Choroid plexus epithelial cell (primary cell): ENCODE data around the gene GMPS.

Experiments
- DNase-seq: peaks from one replicate; pipeline ENCODE4 v3.0.0-alpha.2; 2010; ENCODE audit warnings: low read depth
- H3K4me3 ChIP-seq: 2 replicates; pipeline ENCODE4 v1.5.1; 2011; ENCODE audit warnings: low read depth, mild to moderate bottlenecking, control low read depth, low read length, moderate library complexity
- TF ChIP-seq, protein P1 (sequence below): conservative IDR thresholded peaks from 2 replicates; pipeline ENCODE4 v1.5.1; 2011; ENCODE audit warnings: low read depth, mild to moderate bottlenecking, control low read depth, inconsistent platforms, low read length, moderate library complexity

The GMPS gene

DNA sequence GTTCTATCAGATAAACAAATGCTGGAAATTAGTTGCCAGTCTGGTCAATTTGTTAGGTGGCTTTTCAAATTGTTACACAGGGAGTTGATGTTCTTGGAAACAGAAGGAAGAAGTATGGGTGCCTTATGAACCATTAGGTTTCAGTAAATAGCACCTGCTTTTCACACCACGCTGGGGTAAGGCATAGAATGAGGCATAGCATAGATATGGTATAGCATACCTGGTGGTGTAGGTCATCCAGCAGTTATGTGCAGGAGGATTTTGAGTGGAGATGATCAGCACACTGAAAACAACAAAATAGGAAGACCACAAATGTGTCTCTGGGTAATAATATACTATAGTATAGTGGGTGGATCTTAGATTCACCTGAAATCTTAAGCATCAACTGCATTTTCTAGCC, 121.4 kb downstream of the GMPS start:
- TF ChIP-seq, protein P1, sequence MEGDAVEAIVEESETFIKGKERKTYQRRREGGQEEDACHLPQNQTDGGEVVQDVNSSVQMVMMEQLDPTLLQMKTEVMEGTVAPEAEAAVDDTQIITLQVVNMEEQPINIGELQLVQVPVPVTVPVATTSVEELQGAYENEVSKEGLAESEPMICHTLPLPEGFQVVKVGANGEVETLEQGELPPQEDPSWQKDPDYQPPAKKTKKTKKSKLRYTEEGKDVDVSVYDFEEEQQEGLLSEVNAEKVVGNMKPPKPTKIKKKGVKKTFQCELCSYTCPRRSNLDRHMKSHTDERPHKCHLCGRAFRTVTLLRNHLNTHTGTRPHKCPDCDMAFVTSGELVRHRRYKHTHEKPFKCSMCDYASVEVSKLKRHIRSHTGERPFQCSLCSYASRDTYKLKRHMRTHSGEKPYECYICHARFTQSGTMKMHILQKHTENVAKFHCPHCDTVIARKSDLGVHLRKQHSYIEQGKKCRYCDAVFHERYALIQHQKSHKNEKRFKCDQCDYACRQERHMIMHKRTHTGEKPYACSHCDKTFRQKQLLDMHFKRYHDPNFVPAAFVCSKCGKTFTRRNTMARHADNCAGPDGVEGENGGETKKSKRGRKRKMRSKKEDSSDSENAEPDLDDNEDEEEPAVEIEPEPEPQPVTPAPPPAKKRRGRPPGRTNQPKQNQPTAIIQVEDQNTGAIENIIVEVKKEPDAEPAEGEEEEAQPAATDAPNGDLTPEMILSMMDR, result no peak
- no peak for DNase-seq
- H3K4me3 ChIP-seq, result no peak overlapping the region
